OCI-LY1 (cell line): ENCODE data around the gene SP2.

Experiments used
- H2AFZ ChIP-seq: fragments of 200-600 bp; sonication (generic), shearing (Covaris generic); 2 replicates; pipeline ENCODE4 v1.6.0; 2014; ENCODE audit warnings: antibody characterized with exemption, mild to moderate bottlenecking, low read length
- H3F3A ChIP-seq: fragments of 200-600 bp; sonication (generic), shearing (Covaris generic); 2 replicates; pipeline ENCODE4 v1.6.0; 2014; ENCODE audit warnings: mild to moderate bottlenecking, antibody characterized with exemption, low read length, moderate library complexity; ENCODE audit not compliant: insufficient read depth
- H3K27ac ChIP-seq: fragments of 200-600 bp; sonication (generic); 2 replicates; pipeline ENCODE4 v1.5.1; 2014; ENCODE audit warnings: low read length, mixed run types, mild to moderate bottlenecking, low read depth; ENCODE audit not compliant: poor library complexity, severe bottlenecking
- H3K27me3 ChIP-seq: fragments of 200-600 bp; sonication (generic); 2 replicates; pipeline ENCODE4 v1.6.0; 2014; ENCODE audit warnings: antibody characterized with exemption, mild to moderate bottlenecking, low read length, moderate library complexity; ENCODE audit not compliant: insufficient read depth
- H3K36me3 ChIP-seq: fragments of 200-600 bp; sonication (generic); 2 replicates; pipeline ENCODE4 v1.6.1; 2014; ENCODE audit warnings: mild to moderate bottlenecking, antibody characterized with exemption, low read length, moderate library complexity, mixed read lengths; ENCODE audit not compliant: insufficient read depth
- H3K4me1 ChIP-seq: fragments of 200-600 bp; sonication (generic); 2 replicates; pipeline ENCODE4 v1.5.1; 2014; ENCODE audit warnings: mild to moderate bottlenecking, low read length, moderate library complexity; ENCODE audit not compliant: insufficient read depth, severe bottlenecking
- H3K4me2 ChIP-seq: fragments of 200-600 bp; sonication (generic), shearing (Covaris generic); 2 replicates; pipeline ENCODE4 v1.6.1; 2014; ENCODE audit warnings: low read length
- H3K4me3 ChIP-seq: fragments of 200-600 bp; sonication (generic); 2 replicates; pipeline ENCODE4 v1.5.1; 2014; ENCODE audit warnings: low read length, low read depth, mild to moderate bottlenecking, mixed read lengths; ENCODE audit not compliant: poor library complexity, severe bottlenecking
- H3K79me2 ChIP-seq: fragments of 200-600 bp; shearing (Covaris generic); 2 replicates; pipeline ENCODE4 v1.6.1; 2016; ENCODE audit warnings: mixed run types, low read length, mixed read lengths; ENCODE audit not compliant: insufficient read depth
- H3K9ac ChIP-seq: fragments of 200-600 bp; sonication (generic), shearing (Covaris generic); 2 replicates; pipeline ENCODE4 v1.6.1; 2014; ENCODE audit warnings: mild to moderate bottlenecking, low read length, mixed read lengths
- H3K9me2 ChIP-seq: fragments of 200-600 bp; sonication (generic), shearing (Covaris generic); 2 replicates; pipeline ENCODE4 v1.6.1; 2014; ENCODE audit warnings: low read depth, mild to moderate bottlenecking, low read length, mixed read lengths
- H3K9me3 ChIP-seq: fragments of 200-600 bp; shearing (Covaris generic); 2 replicates; pipeline ENCODE4 v1.6.1; 2014; ENCODE audit warnings: low read length, mixed read lengths
- H4K20me1 ChIP-seq: fragments of 200-600 bp; sonication (generic), shearing (Covaris generic); 2 replicates; pipeline ENCODE4 v1.6.0; 2016; ENCODE audit warnings: mild to moderate bottlenecking, low read length; ENCODE audit not compliant: insufficient read depth
- EZH2 ChIP-seq: fragments of 200-600 bp; sonication (generic), shearing (Covaris generic); IDR thresholded peaks from 2 replicates; pipeline ENCODE4 v1.8.0; 2017; ENCODE audit warnings: borderline replicate concordance, mixed run types, mild to moderate bottlenecking, antibody characterized with exemption, low read length, moderate library complexity, mixed read lengths
- TF ChIP-seq, protein P1 (sequence below): fragments of 200-600 bp; sonication (generic), shearing (Covaris generic); IDR thresholded peaks from 2 replicates; pipeline ENCODE4 v1.5.1; 2017; ENCODE audit warnings: mild to moderate bottlenecking, antibody characterized with exemption, low read length, moderate library complexity, mixed read lengths

Gene SP2

DNA sequence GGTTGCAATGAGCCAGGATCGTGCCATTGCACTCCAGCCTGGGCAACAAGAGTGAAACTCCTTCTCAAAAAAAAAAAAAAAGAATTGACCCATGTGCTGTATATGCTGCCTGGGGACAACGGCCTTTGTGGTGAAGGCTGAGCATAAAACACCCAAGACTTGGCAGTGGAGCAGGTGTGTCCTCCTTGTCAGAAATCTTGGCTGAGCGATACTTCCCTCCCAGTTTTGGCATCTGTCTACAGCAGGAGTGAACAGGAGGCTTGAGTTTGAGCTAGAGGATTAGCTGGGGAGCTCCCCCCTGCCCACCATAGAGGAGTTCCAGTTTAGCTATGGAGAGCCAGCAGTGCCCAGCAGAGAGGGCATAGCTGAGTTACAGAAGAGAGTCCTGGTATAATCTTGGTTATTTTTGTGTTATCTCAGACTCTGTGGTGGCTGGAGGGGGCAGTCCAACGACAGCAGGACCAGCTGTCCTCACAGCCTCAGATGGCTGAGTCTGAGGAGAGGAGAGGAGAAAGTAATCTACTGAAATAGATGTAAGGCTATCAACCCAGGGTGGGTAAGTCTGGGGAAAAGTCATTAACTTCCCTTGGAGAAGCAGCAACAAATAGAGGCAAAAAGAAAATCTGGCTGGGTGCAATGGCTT lies 18.4 kb downstream of the SP2 start:
- Histone ChIP-seq H3F3A (no peaks in the 10 kb centered on the region), H3K27me3 (no peaks in the 10 kb centered on the region), H3K4me2 (no peak overlapping the region)

GRCh38 chr17:47915776-47916398 lies 19.9 kb downstream of the SP2 start:
- Histone ChIP-seq H4K20me1 (no peaks in the 10 kb centered on the region), H3K9me3 (no peaks in the 10 kb centered on the region), H3K9me2 (no peaks in the 10 kb centered on the region), H3K4me2 (no peak overlapping the region), H3K4me1 (no peaks in the 10 kb centered on the region), H3K9ac (no peak overlapping the region), H3F3A (no peaks in the 10 kb centered on the region), H3K27ac (no peak overlapping the region), H3K4me3 (no peak overlapping the region), H3K27me3 (no peaks in the 10 kb centered on the region), H2AFZ (no peak overlapping the region), H3K79me2 (no peaks in the 10 kb centered on the region), H3K36me3 (0 out of 2 replicates have a peak, but pooled peaks cover 6% of the 10 kb centered on the region)
- TF ChIP-seq, protein P1, sequence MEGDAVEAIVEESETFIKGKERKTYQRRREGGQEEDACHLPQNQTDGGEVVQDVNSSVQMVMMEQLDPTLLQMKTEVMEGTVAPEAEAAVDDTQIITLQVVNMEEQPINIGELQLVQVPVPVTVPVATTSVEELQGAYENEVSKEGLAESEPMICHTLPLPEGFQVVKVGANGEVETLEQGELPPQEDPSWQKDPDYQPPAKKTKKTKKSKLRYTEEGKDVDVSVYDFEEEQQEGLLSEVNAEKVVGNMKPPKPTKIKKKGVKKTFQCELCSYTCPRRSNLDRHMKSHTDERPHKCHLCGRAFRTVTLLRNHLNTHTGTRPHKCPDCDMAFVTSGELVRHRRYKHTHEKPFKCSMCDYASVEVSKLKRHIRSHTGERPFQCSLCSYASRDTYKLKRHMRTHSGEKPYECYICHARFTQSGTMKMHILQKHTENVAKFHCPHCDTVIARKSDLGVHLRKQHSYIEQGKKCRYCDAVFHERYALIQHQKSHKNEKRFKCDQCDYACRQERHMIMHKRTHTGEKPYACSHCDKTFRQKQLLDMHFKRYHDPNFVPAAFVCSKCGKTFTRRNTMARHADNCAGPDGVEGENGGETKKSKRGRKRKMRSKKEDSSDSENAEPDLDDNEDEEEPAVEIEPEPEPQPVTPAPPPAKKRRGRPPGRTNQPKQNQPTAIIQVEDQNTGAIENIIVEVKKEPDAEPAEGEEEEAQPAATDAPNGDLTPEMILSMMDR, result no peak
- no peak for TF ChIP-seq EZH2

More for the DNA sequence above, 18.4 kb downstream of the SP2 start:
- Histone ChIP-seq H2AFZ (no peak overlapping the region), H3K9ac (no peak overlapping the region), H3K9me3 (no peaks in the 10 kb centered on the region), H3K4me1 (no peaks in the 10 kb centered on the region), H3K79me2 (0 out of 2 replicates have a peak, but pooled peaks cover 3% of the 10 kb centered on the region), H4K20me1 (no peaks in the 10 kb centered on the region), H3K36me3 (0 out of 2 replicates have a peak, but pooled peaks cover 6% of the 10 kb centered on the region), H3K4me3 (no peak overlapping the region), H3K27ac (no peak overlapping the region), H3K9me2 (no peaks in the 10 kb centered on the region)
- TF ChIP-seq, protein P1, result no peak
- no peak for TF ChIP-seq EZH2

DNA sequence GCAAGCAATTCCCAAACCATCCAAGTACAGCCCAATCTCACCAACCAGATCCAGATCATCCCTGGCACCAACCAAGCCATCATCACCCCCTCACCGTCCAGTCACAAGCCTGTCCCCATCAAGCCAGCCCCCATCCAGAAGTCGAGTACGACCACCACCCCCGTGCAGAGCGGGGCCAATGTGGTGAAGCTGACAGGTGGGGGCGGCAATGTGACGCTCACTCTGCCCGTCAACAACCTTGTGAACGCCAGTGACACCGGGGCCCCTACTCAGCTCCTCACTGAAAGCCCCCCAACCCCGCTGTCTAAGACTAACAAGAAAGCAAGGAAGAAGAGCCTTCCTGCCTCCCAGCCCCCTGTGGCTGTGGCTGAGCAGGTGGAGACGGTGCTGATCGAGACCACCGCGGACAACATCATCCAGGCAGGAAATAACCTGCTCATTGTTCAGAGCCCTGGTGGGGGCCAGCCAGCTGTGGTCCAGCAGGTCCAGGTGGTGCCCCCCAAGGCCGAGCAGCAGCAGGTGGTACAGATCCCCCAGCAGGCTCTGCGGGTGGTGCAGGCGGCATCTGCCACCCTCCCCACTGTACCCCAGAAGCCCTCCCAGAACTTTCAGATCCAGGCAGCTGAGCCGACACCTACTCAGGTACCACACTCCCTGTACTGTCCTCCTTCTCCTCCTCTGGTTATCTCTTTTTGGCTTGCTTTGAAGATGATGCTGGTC lies 20.6 kb downstream of the SP2 start:
- H3F3A ChIP-seq, result no peaks in the 10 kb centered on the region
- no peak overlapping the region for H2AFZ ChIP-seq
- no peak overlapping the region for H3K4me3 ChIP-seq
- H3K9me3 ChIP-seq, result no peaks in the 10 kb centered on the region
- no peaks in the 10 kb centered on the region for H3K79me2 ChIP-seq
- H3K4me1 ChIP-seq, result no peaks in the 10 kb centered on the region
- H3K9ac ChIP-seq, result no peak overlapping the region
- H3K4me2 ChIP-seq, result no peak overlapping the region
- no peaks in the 10 kb centered on the region for H3K9me2 ChIP-seq
- no peaks in the 10 kb centered on the region for H4K20me1 ChIP-seq
- no peaks in the 10 kb centered on the region for H3K27me3 ChIP-seq
- H3K36me3 ChIP-seq, result 0 out of 2 replicates have a peak, but pooled peaks cover 6% of the 10 kb centered on the region
- no peak for TF ChIP-seq EZH2
- TF ChIP-seq, protein P1, result no peak
- no peak overlapping the region for H3K27ac ChIP-seq
